Measurements from ENCODE around the gene DNAJB9.

DNAJB9 gene

DNA sequence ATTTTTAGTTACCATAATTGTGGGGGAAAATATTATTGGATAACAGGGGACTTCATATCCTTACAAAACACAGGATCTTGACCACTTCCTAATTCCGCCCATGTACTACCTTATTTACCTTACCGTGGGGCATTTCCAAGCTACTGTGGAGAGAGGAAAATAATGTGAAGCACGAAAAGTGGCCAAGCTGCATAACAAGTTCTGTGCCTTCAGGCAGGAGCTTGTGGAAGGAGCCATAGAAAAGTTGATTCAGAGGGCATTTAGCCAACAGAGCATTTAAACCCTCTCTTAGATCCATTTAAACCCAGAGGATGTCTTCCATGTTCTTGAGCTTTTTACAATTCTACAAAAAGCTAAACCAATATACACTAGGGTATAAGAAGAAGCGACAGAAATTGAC, 41.6 kb downstream of the DNAJB9 start:
- DNase-seq: no peak

- no peak for DNase-seq
Observed at GRCh38 chr7:108613147-108613948, 43.7 kb downstream of the DNAJB9 start.

DNA sequence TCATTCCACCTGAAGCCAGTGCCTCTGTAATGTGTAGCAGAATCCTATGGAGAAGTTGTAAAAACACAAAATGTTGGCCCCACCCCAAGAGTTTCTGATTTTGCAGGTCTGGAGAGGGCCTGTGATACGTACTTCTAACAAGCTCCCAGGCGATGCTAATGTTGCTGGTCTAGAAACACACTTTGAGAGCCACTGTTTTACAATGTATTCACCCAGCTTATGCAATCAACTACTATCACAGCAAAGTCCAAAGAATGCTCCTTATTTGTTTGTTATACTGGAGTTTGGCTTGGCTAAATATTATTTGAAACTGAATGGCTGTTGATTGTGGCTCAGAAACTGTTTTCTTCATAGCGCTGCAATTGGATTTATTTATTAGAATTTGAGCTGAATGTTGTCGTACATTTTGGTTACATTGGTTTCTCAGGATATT, 44.3 kb downstream of the DNAJB9 start:
- DNase-seq: no peak

- DNase-seq: no peak
Observed at GRCh38 chr7:108614896-108615295, 45.2 kb downstream of the DNAJB9 start.

GRCh38 chr7:108618056-108618455, 48.4 kb downstream of the DNAJB9 start:
- DNase-seq: no peak

DNA sequence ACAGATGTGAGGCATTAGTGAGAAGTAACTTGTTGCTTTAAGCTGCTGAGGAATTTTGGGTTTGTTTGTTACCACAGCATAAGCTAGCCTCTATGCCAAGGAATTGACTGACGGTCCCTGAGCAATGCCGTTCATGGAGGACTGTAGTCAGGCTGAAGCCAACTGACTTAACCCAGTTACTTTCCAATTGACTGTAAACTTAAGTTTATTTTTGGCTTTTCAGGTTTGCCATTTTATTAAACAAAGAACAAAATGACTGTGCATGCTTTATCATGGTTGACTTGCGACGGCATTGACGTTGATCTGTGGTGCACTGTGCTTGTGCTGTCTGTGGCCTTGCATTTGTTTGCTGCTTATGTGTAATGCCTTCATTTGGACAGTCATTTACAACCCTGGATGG, 53.5 kb downstream of the DNAJB9 start:
- no peak for DNase-seq

All from islet precursor cell (in vitro differentiated cells).